GM18498 (cell line): Measurements from ENCODE around the gene GAP43.
A peak's percentile ranks its signal among the peaks of the same experiment; 100 is the strongest.

Source experiments
- ATAC-seq: cut with Tn5 transposase; IDR thresholded peaks from one replicate; pipeline ENCODE4 v1.9.1; 2021; ENCODE audit warnings: mild to moderate bottlenecking, moderate library complexity; ENCODE audit not compliant: unreplicated experiment

The GAP43 gene

DNA sequence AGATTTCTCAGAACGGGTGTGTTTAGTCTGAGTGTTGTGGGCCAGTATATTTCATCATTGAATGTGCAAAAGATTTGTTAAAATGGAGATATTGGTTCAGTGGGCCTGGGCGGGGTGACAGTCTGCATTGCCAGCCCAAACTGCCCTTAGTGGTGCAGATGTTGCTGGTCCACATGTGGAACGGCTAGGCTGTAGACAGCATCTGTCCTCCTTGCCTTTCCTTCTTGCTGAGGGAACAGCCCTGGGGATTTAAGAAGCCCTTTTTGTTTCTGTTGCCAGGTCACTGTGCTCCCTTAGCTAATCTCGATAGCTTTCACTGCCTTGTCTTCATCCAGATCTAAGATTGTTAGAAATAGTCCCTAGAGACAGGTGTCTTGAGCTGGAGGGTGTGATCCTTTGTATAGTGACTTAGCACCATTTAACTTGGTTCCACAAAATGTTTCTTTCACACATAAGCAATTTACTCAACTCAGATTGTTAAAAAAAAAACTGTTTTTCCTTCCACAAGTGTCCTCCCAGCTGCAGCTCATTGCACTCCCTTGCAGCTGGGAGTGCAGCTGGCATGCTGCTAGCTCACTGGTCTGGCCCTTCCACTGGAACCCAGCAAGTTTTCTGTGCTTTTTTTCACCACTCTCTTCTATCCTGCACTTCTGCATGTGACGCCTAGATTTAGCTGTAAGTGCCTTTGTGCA lies 37.5 kb downstream of the GAP43 start:
- no peak for ATAC-seq

- no peak for ATAC-seq
Observed at GRCh38 chr3:115662356-115662755, 39.0 kb downstream of the GAP43 start.

DNA sequence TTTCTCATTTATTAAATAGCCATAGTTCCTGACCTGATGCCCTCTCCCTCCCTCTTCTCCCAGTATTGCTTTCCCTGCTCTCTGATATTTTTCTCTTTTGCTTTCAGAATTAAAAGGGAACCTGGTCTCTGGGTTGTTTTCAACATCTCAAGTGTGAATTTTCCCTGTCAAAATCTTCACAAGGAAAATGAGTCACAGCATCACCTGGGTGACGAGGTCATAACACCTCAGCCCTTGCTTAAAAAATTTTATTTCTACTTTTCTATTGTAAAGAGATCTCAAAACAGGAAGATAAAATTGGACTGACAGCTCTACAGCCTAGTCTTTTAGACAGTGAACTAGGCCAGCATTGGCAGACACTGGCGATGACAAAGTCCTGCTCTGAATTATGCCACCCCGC lies 40.1 kb downstream of the GAP43 start:
- ATAC-seq, result no peak

- ATAC-seq, result no peak
Observed at GRCh38 chr3:115666081-115666480, 42.8 kb downstream of the GAP43 start.

DNA sequence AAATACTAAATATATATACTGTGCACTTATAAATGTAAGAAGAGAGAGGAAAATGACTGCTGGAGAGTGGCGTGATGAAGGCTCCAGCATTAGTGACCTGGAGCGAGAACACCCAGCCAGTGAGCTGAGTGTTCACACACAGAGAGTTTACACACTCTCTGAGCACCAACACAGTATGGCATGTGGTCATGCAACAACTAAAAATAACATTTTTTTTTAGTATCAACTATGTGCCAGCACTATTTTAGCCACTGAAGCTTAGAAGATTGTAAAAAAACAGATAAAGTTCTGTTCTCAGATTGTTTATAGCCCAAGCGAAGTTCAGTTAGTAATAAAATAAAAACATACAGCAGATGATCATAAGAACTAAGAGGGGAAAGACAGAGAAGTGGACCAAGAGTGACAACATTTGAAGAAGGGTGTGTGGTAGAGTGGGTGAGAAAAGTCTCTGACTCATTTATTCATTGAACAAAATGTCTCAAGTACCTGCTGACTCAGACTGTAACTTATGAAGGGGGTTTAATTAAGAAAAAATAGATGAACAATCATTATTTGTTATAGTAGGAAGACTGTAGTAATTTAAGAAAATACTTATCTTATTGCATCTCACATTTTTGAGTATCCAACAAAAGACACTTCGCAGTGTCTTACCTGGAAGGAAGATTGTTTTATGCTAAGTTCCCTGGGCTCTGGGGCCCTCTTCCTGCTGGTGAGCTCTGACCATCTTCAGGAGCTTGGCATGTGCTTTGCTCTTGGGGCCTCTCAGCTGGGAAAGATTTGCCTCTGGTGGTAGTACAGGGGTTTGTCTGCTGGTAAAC lies 43.8 kb downstream of the GAP43 start:
- ATAC-seq, result peak; percentile 66

DNA sequence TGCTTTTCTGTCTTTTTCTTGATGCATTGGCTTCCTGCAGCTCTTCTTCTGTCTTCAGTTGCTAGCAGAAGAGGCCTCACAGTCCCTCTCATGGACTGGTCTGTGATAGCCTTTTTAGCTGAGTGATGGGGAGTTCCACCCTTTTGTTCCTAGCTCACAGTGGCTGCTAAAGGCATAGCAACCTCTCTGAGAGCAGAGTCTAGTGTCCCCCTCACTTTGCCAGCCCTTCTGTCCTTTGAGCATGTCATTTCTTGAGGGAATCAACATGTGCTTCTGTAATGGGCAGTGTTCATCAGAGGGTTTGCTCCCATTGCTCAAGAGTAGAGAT lies 44.4 kb downstream of the GAP43 start:
- peak; percentile 26 for ATAC-seq

DNA sequence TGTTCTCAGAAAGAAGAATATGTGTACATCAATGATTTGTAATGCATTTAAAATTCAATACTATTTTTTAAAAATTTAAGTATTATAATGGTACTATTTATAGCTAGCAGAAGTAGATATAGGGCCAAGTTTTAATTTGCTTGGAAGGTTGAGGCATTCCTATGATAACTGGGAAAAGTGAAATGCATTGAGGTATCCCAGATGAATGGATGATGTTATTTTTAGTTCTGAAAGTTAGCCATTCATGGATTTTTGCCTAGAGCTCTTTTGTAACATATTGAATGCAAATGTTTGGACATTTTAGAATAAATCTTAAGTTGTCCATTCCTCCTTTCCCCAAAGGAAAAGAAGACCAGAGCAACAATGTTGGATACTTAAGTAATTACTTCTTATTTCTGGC lies 47.6 kb downstream of the GAP43 start:
- no peak for ATAC-seq

DNA sequence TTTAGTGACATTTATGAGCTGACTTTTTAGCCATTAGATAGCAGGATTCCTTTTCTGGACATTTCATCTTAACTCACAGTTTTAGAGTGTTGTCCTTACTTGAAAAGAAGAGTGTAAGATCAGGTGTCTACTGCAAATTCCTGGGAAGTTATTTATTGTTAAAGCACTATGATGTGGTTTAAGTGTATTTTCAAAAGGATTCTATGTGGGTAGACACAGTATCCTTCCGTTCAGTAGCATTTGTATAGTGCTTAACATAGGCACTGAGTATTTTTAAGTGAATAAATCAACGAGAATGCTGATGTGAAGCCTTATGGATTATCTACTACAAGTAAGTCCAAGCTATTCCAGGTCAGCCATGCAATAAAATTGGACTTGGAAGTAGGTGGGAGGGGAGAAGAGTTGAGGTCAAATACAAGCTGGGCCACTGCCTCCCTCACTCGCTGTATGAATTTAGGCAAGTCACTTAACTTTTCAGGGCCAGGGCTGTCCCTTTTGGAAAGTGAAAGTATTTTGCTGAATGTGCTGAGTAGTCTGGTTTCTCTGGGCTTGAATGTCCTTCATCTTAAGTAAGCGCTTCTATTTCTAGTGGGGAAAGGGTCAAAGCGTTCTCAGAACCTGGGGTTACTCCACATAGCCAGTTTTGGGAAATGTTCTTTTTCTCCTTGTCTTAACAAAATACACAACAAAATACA lies 48.6 kb downstream of the GAP43 start:
- ATAC-seq, result no peak

GRCh38 chr3:115673881-115674280 lies 50.6 kb downstream of the GAP43 start:
- no peak for ATAC-seq

- ATAC-seq, result no peak
Observed at GRCh38 chr3:115676336-115676735, 53.0 kb downstream of the GAP43 start.

- no peak for ATAC-seq
Observed at GRCh38 chr3:115680803-115681345, 57.6 kb downstream of the GAP43 start.

DNA sequence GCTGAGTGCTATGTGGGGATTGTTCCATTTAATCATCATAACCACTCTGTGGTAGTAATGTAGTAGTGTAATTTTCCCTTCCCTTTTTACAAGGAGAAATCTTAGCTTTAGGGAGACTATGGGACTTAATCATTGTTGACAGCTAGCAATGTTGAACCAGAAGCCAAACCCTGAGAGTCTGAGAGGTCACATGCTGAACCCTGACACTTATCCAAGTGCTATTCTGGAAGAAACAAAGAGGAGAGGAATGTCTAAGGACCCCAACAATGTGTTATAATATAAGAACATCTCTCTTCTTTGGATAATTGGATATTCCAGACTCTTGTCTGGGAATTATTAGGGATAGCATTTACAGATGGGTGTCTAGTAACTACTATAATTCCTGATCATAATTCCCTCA lies 58.4 kb downstream of the GAP43 start:
- ATAC-seq, result no peak

- ATAC-seq, result no peak
Observed at GRCh38 chr3:115683305-115683704, 60.0 kb downstream of the GAP43 start.

GRCh38 chr3:115683773-115684172 lies 60.5 kb downstream of the GAP43 start:
- no peak for ATAC-seq

DNA sequence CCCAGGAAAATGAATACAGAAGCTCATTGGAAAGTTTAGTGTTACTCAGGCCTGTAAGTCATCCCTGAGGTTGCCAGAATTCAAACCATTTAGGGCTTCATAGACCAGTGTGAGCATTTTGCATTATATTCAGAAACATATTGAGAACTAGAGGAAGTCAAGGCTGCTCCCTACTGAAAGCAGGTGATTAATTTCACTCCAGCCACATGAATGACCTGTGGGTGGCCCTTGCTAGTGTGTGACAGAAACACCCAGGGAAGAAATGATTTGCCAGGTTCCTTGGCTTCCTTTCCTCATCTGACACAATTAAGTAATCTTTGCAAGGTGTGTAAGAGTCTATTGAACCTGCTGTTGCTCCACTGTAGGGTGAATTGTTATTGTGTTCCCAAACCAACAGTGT lies 61.8 kb downstream of the GAP43 start:
- peak; percentile 78 for ATAC-seq

DNA sequence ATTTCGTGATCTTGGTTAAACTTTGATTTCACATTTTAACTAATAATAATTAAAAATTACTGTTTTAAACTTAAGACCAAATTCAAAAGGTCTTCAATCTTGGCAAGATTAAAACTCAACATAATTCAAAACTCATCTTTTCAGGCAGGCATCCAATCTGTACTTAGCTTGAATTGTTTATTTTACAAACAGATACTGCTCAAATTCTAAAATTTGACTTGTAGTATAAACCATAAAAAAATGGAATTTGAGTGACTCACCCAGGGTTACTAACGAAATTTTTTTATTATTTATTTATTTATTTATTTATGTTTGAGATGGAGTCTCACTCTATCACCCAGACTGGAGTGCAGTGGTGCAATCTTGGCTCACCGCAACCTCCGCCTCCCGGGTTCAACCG lies 64.4 kb downstream of the GAP43 start:
- ATAC-seq, result no peak

GRCh38 chr3:115688418-115688817 lies 65.1 kb downstream of the GAP43 start:
- no peak for ATAC-seq

GRCh38 chr3:115689928-115690327 lies 66.6 kb downstream of the GAP43 start:
- no peak for ATAC-seq

DNA sequence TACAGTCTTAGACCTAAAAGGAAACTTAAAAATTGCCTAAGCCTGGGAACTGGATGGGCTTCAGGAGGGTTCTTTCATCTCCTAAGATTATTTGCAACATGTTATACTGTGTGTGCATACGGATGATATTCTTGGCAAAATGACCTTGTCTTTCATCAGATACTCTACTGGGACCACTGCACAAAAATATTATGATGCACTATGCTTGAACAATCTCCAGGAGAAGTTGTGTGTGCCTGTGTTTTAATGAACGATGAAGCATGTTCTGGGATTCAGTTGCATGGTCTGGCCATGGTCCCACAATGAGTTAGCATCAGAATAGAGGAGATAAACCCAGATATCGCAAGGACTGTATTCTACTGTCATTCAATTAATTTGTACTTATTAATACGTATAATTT lies 68.7 kb downstream of the GAP43 start:
- ATAC-seq, result no peak

- ATAC-seq, result peak; percentile 96
Observed at GRCh38 chr3:115692887-115693524, 69.7 kb downstream of the GAP43 start.

GRCh38 chr3:115693868-115694267 lies 70.6 kb downstream of the GAP43 start:
- no peak for ATAC-seq
